NCI-H526 (cell line): ENCODE measurements around the gene ATP6V0C.
"Not testable (repeated sequence)": the region's sequence is repeated elsewhere in the genome, so short reads cannot be mapped to it uniquely, and the experiment has no call there.

Experiments
- DNase-seq, 2 experiments: peaks; one replicate each; lab custom pipeline; 2025; lab: John Stamatoyannopoulos, UW

ATP6V0C gene

DNA sequence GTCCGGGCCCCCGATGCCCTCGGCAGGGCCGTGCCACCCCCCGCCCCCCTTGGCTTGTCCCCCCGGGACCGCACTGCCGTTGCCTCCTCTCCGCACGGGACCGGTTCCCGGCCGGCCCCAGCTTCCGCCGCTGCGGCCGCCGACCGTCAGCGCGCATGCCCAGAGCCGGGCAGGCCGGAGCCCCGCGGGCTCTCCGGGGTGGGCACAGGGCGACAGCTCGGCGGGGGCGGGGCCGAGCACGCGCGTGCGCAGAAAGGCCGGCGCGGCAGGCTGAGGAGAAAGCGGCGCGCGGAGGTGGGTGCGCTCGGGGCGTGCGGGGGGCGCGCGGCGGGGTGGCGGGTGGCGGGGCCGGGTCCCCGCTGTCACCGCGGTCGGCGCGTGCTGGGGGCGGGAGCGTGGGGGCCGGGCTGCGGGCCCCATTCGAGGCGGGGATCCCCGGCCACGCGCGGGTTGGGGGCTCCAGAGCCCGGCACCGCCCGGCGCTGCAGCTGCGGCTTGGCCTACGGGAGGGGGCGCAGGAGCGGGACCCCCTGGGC is 38.8 kb upstream of the ATP6V0C start, which contains the start of gene TBC1D24:
TSS of gene TBC1D24 (plus strand) at position 251 of the 536 bp plus-strand sequence. CDS start 21,022 bp downstream, outside the sequence.
- DNase-seq: peak in 1 of 2 experiments; percentile 82

DNA sequence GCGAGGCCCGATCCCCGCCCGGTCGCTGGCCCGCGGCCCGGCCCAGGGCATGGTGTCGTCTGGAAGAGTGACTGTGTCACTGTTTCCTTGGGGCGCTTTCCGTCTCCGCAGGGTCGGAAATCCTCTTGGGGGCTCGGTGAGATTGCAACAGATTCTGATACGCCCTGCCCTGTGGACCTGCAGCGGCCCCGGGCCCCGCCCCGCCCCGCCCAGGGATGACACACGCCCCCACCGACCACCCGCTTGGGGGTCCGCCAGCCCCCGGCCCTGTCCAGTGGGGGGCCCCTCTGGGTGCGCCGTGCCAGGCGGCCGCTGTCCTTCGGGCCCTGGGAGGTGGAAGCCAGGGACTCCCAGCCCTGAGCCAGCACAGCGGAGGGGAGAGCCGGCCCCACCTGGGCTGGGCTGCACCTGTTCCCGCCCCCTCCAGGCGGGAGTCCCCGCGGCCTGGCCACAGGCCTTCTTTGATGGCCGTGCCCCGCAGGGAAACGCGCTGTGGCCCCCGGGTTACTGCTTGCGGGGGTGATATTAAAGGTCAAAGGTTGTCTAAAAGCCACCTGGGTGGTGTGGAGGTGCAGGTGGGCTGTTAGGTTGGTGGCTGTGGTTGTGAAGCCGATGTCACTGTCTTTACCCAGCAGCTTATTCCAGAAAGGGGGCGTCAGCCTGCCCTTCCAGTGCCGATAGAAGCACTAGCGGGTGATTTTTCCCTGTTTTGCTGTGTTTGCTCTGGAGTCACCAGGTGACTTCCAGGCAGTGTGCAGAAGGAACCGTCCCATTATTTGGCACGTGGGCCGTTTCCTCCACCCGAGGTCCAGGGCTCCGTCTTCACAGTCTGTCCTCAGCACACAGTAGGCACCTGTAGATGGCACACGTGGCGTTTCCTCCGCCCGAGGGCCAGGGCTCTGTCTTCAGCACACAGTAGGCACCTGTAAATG is 38.1 kb upstream of the ATP6V0C start:
- DNase-seq: peak in 1 of 2 experiments; percentile 45

DNA sequence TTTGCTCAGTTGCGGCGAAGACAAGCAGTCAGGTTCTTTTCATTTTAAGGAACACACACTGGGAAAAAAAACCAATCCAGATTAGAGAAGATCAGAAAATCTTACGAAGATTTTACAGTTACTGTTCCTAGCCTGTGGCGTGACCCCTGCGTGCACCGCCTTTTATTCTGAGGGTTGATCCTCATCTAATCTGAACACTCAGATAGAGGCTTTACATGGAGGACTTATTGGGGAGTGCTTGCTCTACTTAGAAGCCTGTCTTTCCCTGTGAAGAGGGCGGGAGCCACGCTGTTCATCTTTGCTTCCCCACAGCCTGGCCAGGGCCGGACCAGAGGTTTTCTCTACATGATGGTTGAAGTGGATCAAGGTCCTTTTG is 37.4 kb upstream of the ATP6V0C start:
- no peak for DNase-seq

DNA sequence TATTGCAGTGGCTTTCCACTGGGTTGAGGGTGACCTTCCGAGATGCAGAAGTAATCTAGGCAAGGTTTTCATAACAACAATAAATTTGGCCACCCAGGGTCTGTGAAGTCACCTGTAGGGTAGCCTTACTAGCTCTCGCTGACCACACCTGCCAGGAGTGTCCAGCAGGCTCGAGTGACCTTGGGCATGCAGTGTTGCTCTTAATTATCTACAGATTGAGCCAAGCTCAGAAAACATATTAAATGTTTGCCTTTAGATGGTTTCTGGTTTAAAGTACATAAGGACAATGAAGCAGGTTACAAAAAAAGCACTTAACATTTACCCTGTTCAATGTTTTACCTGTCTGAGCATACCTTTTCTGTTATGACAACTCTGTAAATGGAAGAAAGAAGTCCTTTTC is 37.0 kb upstream of the ATP6V0C start:
- DNase-seq: no peak

DNA sequence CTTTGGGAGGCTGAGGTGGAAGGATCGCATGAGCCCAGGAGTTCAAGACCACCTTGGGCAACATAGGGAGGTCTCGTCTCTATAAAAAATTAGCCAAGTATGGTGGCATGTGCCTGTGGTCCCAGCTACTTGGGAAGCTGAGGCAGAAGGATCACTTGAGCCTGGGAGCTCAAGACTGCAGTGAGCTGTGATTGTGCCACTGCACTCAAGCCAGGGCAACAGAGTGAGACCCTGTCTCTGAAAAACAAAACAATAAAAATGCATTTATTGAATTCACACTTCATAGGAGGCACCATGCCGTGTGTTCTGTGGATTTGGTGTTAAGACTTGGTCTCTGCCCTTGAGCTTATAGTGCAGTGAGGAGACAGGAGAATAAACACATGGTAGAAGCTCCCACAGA is 36.4 kb upstream of the ATP6V0C start:
- DNase-seq: no peak

DNA sequence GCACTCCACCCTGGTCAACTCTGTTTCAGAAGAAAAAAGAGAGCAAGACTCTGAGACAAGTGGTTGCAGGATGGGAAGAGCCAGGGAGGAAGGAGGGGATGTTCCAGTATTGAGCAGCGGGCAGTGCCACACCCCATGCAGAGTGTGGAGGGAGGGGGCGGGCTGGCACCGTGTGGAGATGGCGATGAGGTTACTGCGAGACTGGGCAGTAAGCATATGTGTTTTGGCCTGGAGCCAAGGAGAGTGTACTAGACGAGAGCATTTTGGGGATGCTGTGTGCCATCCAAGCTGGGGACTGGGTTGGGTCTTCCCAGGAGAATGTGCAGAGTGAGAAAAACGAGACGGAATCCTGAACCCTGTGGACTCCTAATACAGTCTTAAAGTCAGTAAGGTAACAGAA is 35.5 kb upstream of the ATP6V0C start:
- no peak for DNase-seq

DNA sequence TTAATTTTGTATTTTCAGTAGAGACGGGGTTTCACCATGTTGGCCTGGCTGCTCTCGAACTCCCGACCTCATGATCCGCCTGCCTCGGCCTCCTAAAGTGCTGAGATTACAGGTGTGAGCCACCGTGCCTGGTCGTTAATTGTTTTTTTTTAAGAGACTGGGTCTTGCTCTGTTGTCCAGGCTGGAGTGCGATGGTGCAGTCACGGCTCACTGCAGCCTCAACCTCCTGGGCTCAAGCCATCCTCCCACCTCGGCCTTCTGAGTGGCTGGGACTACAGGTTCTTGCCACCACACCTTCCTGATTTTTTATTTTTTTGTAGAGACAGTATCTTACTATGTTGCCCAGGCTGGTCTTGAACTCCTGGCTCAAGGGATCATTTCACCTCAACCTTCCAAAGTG is 33.8 kb upstream of the ATP6V0C start:
- DNase-seq: not testable (repeated sequence)

DNA sequence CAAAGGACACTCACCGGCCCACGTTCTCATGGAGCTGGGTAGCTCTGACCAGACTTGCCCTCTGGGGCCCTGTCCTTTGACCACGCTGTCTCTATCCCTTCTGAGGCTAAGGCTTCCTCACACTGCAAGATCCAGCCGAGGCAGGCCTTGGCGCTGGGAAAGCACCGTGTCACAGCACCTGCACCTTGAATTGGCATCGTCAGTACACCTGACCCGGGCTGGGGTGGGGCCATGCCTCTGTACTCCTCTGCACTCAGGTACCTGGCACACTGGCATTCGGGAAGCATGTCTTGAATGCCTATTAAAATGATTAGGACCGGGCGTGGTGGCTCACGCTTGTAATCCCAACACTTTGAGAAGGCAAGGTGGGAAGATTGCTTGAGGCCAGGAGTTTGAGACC is 32.8 kb upstream of the ATP6V0C start:
- DNase-seq: no peak

DNA sequence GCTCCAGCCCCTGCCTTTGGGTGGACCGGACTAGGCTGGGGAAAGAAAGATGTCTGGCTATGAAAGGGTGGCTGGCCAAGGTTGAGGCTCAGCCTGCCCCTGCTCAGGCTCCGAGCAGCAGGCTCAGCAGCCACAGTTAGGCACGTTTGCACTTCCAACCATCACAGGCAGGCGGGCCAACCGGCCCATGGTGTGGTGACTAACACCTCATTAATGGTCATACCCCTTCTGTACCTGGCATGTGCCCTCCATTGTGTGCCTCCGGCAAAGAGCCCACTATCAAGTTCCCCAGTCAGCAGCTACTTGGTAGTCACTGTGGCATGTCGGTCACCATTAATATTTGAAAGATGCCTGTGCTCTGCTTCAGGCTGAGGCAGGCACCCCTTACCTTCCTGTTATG is 32.1 kb upstream of the ATP6V0C start:
- DNase-seq: no peak

DNA sequence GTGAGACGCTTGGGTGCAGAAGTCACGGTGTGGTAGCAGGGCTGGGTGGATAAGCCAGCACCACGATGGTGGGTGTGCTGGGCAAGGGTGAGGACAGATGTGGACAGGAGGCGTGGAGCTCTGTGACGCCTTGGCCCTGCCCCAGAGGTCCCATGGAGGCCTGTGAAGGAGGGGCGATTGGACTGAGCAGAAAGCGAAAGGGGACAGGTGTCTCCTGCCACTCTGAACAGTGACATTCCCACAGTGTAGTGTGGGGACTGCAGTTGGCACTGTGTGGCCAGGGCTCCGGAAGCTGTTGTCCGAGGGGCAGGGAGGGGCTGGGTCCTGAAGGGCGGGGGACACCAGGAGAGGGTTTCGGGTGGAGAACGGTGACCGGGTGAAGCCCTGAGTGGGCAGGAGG is 31.5 kb upstream of the ATP6V0C start:
- no peak for DNase-seq

DNA sequence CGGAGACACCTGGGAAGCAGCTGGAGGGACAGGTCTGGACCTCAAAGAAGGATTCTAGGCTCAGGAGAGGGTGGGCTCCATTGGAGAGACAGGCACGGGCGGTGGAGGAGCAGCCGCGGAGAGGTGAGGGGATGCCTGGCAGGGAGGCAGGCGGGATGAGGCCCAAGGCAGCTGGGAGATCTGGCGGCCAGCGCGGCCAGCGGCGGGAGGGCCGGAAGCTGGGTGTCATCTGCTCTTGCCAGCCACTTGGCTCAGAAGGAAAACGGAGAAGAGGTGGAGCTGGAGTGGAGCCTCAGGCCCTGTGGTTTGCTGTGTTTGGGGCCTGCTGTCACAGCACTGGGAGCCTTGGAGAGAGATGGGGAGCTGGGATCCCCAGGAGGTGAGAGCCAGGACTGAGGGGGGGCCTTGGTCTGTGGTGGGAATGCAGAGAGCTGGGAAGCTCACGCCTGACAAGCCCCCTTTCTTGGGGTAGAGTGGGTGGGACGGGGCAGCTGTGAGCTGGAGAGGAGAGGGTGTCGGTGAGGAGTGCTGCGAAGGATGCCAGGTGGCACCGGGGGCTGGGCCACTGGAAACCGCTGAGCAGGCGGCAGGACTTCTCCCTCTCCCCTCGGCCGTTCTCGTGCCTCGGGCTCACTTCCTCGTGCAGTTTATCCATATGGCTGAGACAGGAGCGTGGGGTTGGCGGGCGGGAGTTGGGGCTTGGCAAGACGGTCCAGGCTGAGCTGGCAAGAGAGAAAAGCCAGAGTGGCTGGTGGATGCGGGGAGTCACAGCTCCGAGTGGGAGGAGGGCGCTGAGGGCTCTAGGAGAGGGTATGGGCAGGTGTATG is 30.8 kb upstream of the ATP6V0C start:
- peak in 1 of 2 experiments; percentile 52 for DNase-seq

DNA sequence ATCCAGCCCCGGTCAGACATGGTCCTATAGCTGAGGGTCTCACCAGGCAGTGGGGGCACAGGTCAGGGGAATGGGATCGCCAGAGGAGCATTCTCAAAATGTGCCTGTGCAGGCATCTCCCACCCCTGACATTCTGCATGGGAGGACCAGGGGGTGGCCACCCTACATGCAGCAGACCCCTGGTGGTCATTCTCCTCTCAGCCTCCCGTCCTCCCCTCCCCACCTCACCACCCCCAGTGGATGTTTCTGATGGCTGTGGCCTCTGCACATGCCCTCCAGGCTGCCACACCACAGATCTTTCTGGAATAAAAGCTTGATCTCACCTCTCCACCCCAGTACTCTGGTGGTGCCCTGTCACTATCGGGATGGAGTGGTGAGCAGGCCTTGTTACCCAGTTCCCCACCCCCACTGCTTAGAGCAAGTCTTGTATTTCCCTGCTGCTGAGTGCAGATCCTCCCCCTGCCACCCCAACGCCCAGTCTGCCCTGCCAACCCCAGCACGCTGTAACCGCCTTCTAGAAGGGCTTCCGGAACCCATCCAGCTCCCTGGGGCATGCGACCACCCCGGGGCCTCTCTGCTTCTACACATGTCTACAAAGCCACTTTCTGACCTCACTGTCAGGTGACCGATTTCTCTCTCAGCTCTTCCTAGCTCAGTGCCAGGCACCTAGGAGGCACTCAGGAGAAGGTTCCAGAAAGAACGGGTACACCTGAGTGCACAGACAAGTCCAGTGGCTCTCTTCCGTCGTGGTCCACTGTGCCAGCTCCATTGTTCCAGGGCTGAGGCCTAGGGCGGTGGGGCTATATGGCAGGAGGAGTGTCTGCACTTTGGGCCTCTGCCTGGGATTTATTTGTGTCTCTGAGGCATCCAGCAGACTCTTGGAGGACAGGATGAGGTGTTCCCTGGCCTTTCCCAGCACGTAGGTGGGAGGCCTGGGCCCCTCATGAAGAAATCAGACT is 29.5 kb upstream of the ATP6V0C start:
- no peak for DNase-seq

DNA sequence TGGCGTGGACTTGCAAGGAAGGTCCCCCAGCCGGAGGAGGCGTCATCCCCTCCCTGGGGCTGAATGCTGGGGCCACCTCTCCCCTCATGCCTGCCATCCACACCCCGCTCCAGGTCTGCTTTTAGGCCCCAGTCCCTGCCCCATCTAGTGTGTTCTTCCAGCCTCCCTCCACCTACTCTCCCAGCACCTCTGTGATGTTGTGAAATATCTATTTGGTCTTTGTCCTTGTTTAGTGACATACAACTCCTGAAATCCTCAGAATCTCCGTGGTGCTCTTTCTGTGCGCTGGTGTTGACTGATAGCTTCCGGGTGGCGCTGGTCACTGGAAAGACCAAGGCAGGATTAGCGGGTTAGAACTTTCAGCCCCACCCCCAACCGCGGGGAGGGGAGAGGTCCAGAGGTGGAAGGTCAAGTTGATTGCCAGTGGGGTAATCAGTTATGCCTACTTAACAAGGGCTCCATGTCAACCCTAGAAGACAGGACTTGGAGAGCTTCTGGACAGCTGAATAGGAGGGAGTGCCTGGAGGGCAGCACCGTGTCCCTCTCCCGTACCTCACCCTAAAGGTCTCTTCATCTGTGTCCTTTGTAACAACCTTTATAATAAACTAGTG is 28.7 kb upstream of the ATP6V0C start:
- DNase-seq: no peak

DNA sequence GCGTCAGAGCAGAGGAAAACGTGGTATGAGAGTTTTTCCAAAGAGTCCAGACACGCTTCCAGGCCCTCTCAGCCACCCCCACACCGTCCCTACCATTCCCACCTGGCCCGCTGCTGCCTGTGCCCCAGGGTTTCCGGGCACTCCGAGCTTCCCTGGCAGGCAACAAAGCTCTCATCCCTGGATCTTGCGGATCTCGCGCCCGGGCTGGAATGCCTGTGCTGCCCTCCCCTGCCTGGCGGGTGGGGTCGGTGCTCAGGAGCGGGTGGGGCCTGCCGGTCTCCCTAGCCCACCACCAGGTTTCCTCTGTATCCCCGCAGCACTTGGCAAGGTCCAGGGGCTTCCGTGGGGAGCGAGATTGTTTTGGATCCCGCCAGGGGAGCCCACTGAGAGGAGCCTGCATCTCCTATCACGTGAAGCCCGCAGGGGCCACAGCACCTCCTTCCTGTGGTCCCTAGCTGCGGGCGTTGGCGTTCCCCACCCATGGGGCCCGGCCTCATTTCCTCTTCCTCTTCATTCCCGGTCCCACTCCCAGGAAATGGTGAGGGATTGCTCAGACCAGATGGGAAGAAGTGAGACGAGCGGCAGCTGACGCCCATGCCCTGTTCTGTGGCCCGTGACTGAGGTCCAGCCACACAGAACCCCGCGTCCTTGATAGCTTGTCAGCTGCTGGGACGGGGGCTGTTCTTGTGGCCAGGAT is 27.8 kb upstream of the ATP6V0C start:
- DNase-seq: no peak

DNA sequence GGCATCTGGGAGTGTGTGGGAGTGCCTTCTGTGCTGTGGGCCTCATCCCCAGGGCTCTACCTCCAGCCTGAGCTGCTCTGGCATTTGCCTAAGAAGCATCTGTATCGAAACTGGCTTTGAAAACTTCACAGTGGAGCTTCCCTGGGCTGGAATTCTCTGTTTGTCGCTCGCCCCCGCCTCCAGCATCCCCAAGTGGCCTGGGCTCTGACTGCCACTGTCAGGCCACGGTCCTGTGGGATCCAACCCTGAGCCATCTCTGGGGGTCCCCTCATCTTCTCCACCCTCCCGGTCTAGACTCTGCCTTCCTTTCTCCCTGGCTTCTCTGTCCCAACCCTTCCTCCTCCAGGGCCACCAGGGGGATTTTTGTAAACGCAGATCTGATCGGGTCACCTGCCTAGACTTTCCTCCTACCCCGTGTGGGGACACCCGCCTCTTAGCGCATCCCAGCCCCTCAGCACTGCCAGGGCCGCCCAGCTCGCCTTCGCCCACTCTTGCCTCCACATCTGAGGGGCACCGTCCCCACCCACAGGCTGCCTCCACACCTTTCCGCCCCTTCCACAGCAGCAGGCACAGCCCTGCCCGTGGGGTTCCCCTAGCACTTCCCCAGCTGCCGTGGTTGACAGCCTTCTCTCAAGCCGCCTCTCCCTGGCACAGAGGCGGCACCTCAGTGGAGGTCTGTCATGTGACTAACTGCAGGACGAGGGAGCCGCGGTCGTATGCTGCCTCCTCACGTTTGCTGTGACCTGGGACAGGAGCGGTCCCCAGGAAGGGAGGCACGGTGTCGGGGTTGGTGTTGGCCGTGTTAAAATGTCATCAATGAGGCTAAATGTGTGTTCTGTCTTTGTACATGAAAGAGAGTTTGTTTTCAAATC is 26.9 kb upstream of the ATP6V0C start:
- peak; percentile 36 to 58 for DNase-seq

DNA sequence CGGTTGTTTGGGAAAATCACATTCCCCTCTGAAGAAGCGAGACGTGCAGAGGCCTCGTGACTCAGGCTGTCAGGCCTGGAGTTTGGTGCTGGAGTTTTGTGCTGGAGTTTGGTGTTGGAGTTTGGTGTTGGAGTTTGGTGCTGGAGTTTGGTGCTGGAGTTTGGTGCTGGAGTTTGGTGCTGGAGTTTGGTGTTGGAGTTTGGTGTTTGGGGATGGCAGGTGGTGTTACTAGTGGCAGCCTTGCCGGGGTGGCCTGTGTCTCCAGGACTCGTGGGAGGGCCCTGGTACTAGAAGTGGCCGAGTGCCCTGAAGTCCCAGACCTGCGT is 26.3 kb upstream of the ATP6V0C start:
- DNase-seq: no peak

DNA sequence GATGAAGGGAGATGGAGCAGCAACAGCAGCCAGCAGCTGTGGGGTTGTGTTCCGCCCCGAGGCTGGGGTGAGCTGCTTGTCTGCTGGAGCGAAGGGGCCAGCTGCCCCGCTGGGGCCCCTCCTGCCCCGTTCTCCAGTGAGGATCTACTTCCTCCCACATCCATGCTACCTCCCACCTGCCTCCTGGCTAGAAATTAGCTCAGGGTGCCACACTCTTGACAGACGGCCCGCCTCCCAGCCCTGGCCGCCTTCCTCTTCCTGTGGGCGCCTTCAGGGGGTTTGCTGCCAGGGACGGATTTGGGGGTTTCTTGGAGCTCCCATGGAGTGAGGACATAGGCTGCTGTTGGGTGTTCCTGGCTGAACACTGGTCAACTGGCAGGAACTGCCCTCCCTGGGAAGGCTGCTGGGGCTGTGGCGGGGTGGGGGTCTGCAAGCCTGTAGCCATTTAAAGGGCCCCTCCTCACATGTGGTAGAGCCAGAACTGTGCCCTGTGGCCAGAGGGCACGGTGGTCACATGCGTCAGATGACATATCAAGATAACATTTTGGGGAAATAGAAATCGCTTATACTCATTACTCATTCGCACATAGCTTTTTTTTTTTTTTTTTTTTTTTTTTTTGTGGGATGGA is 25.7 kb upstream of the ATP6V0C start:
- DNase-seq: no peak

DNA sequence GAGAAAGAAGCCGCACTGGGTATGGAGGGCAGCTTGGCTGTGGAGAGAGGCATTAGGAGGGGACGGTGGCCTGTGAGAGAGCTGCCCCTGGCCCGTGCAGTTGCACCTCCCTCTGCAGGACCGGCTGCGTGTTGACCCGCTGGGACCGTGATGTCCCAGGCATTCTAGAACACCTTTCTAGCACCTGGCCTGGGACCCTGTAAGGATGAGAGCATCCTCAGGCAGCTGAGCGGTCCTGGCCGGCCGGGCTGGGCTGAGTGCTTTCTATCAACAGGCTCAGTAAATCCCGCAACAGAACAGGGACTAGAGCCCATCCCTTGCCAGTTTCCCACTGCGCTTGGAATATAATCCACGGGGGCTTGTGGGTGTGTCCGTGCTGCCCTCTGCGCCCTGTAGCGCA is 24.2 kb upstream of the ATP6V0C start:
- DNase-seq: no peak
